Activated CD4-positive, alpha-beta memory T cell treated with anti-CD3 and anti-CD28 coated beads for 36 hours (primary cell): ENCODE results near the gene SNPH. TPM values are rescaled to one million over a fixed set of nuclear protein-coding genes. Genes with fewer than 3 reads are reported as not detected.

Experiments
- CTCF ChIA-PET: fragments of 350-600 bp; sonication (Branson Sonifier 250); formaldehyde crosslinking; loops from one replicate; lab custom pipeline; 2021; ENCODE audit warnings: antibody characterized with exemption, inconsistent platforms; lab: Charles Lee
- POLR2A ChIA-PET: fragments of 350-600 bp; sonication (Branson Sonifier 250); formaldehyde crosslinking; loops from one replicate; lab custom pipeline; 2021; ENCODE audit warnings: antibody characterized with exemption; lab: Charles Lee
- DNase-seq: peaks from one replicate; pipeline ENCODE4 v3.0.0-alpha.2; 2020
- H3K27ac Mint-ChIP-seq: one replicate; pipeline ENCODE4 v1.8.0; 2021; ENCODE audit warnings: mixed read lengths
- H3K27me3 Mint-ChIP-seq: one replicate; pipeline ENCODE4 v1.8.0; 2021; ENCODE audit warnings: mixed read lengths
- H3K36me3 Mint-ChIP-seq: one replicate; pipeline ENCODE4 v1.8.0; 2021; ENCODE audit warnings: mixed read lengths
- H3K4me1 Mint-ChIP-seq: one replicate; pipeline ENCODE4 v1.8.0; 2021; ENCODE audit warnings: low read depth, mixed read lengths
- H3K4me3 Mint-ChIP-seq: one replicate; pipeline ENCODE4 v1.8.0; 2021; ENCODE audit warnings: mild to moderate bottlenecking, mixed read lengths
- H3K9me3 Mint-ChIP-seq: one replicate; pipeline ENCODE4 v1.8.0; 2021; ENCODE audit warnings: mixed read lengths
- intact Hi-C: fragments of 100-400 bp; cut with micrococcal nuclease; formaldehyde crosslinking; loops from one replicate; pipeline ENCODE4 v1.15.1; 2023
- total RNA-seq, 2 experiments: library from RNA; stranded (reverse); gene quantifications; one replicate each; pipeline ENCODE4 v1.2.3, GENCODE V29; 2021

SNPH gene
- total RNA-seq, 2 experiments from 2014 or later, result 3.4 to 4.3 TPM

GRCh38 chr20:1293641-1294379 is 27.7 kb downstream of the SNPH start:
- intact Hi-C loops, result no loop called here
- Mint-ChIP-seq H3K36me3 (no peaks in the 10 kb centered on the region), H3K4me3 (no peak overlapping the region), H3K9me3 (no peaks in the 10 kb centered on the region), H3K27ac (no peak overlapping the region), H3K4me1 (no peaks in the 10 kb centered on the region), H3K27me3 (no peaks in the 10 kb centered on the region)
- CTCF ChIA-PET, result no interaction called here
- POLR2A ChIA-PET, result interaction anchor here (1.0 kb wide), 1 partner anchor 11 kb away, joined by 3 read pairs; no protein-coding TSS in a partner anchor
- no peak for DNase-seq

- POLR2A ChIA-PET, result interaction anchor here (1.0 kb wide), 1 partner anchor 11 kb away, joined by 3 read pairs; no protein-coding TSS in a partner anchor
- Mint-ChIP-seq H3K9me3 (no peaks in the 10 kb centered on the region), H3K36me3 (no peaks in the 10 kb centered on the region), H3K27ac (no peak overlapping the region), H3K4me3 (no peak overlapping the region), H3K4me1 (no peaks in the 10 kb centered on the region), H3K27me3 (no peaks in the 10 kb centered on the region)
- CTCF ChIA-PET, result no interaction called here
- intact Hi-C loops, result no loop called here
- no peak for DNase-seq
These were observed 28.4 kb downstream of the SNPH start for GRCh38 chr20:1294497-1294896.

GRCh38 chr20:1295276-1295930 is 29.3 kb downstream of the SNPH start:
- H3K9me3 Mint-ChIP-seq, result no peaks in the 10 kb centered on the region
- intact Hi-C loops, result no loop called here

GRCh38 chr20:1296117-1296610 is 30.1 kb downstream of the SNPH start:
- H3K9me3 Mint-ChIP-seq, result no peaks in the 10 kb centered on the region
- ChIA-PET POLR2A (no interaction called here), CTCF (no interaction called here)
- DNase-seq, result no peak
- no peaks in the 10 kb centered on the region for H3K36me3 Mint-ChIP-seq
- H3K4me3 Mint-ChIP-seq, result no peak overlapping the region
- peaks cover 13% of the 10 kb centered on the region for H3K4me1 Mint-ChIP-seq
- H3K27ac Mint-ChIP-seq, result no peak overlapping the region
- H3K27me3 Mint-ChIP-seq, result no peaks in the 10 kb centered on the region
- intact Hi-C loops, result no loop called here

More at GRCh38 chr20:1295276-1295930, 29.3 kb downstream of the SNPH start:
- Mint-ChIP-seq H3K27ac (no peak overlapping the region), H3K27me3 (no peaks in the 10 kb centered on the region), H3K36me3 (no peaks in the 10 kb centered on the region), H3K4me1 (peaks cover 6% of the 10 kb centered on the region), H3K4me3 (no peak overlapping the region)
- DNase-seq, result no peak
- ChIA-PET CTCF (no interaction called here), POLR2A (no interaction called here)

GRCh38 chr20:1296922-1297321 is 30.8 kb downstream of the SNPH start:
- no peaks in the 10 kb centered on the region for H3K9me3 Mint-ChIP-seq
- intact Hi-C loops, result no loop called here
- H3K4me3 Mint-ChIP-seq, result no peak overlapping the region
- CTCF ChIA-PET, result no interaction called here
- DNase-seq, result no peak
- H3K36me3 Mint-ChIP-seq, result no peaks in the 10 kb centered on the region
- H3K4me1 Mint-ChIP-seq, result peaks cover 16% of the 10 kb centered on the region
- POLR2A ChIA-PET, result no interaction called here
- H3K27ac Mint-ChIP-seq, result no peak overlapping the region
- H3K27me3 Mint-ChIP-seq, result no peaks in the 10 kb centered on the region

- Mint-ChIP-seq H3K27ac (no peak overlapping the region), H3K36me3 (no peaks in the 10 kb centered on the region), H3K27me3 (no peaks in the 10 kb centered on the region), H3K4me3 (no peak overlapping the region), H3K4me1 (peaks cover 16% of the 10 kb centered on the region), H3K9me3 (no peaks in the 10 kb centered on the region)
- intact Hi-C loops, result no loop called here
- ChIA-PET CTCF (no interaction called here), POLR2A (no interaction called here)
- no peak for DNase-seq
These were observed 31.4 kb downstream of the SNPH start for GRCh38 chr20:1297486-1297885.

DNA sequence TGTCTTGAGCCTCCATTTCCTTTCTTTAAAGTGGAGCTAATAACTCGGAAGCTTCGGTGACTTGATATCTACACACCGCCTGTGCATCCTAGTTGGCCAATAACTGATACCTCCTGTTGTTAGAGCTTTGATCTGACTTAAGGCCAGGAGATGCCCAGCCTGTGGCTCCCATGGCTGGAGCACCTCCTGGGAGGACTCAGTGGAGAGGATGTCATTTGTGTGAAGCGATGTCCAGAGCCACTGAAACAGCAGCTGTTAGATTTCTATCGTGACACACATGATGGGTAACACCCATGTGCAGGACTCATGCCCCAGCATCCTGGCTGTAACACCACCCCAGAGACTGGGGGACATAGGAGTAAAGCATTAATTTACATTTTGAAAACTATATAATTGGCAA is 32.1 kb downstream of the SNPH start:
- intact Hi-C loops, result no loop called here
- ChIA-PET CTCF (interaction anchor here (1.0 to 1.7 kb wide), 2 partner anchors 15 kb away, joined by 3 to 4 read pairs; no protein-coding TSS in a partner anchor), POLR2A (no interaction called here)
- Mint-ChIP-seq H3K9me3 (no peaks in the 10 kb centered on the region), H3K4me1 (peaks cover 16% of the 10 kb centered on the region), H3K27ac (no peak overlapping the region), H3K27me3 (no peaks in the 10 kb centered on the region), H3K36me3 (no peaks in the 10 kb centered on the region), H3K4me3 (no peak overlapping the region)
- DNase-seq, result no peak

DNA sequence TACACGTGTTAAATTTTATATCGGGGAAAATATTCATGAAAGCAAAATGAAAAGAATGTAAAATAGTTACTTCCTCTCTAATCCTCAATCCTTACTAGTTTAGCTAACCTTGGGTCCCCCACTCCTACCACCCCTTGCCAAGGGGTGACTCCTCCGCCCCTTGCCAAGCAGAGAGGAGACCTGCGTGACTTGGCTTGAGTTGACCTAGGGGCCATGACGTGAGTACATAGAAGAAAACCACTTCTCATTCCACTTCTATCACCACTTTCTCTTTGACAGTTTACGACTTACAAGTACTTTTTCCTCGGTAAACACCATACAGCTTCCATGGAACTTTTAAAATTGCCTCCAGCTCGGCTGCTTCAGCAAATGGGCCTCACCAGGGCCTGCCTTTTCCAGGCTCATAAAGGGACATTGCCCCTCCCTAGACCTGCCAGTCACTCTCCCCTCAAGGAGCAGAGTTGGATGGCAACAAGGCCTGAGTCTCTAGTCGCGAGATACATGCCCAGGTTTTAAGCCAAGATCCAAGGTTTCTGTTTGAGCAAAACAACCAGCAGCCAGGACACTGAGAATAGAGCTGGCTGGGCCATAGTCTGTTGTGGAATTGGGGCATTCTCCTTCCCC is 32.9 kb downstream of the SNPH start:
- Mint-ChIP-seq H3K36me3 (no peaks in the 10 kb centered on the region), H3K9me3 (no peaks in the 10 kb centered on the region), H3K4me1 (peaks cover 16% of the 10 kb centered on the region), H3K27ac (no peak overlapping the region), H3K27me3 (no peaks in the 10 kb centered on the region), H3K4me3 (no peak overlapping the region)
- DNase-seq, result no peak
- ChIA-PET CTCF (interaction anchor here (1.0 to 1.7 kb wide), 3 partner anchors 14 to 44 kb away, joined by 3 to 4 read pairs (median 3); no protein-coding TSS in a partner anchor), POLR2A (no interaction called here)
- intact Hi-C loops, result no loop called here

- ChIA-PET CTCF (interaction anchor here (1.0 to 1.9 kb wide), 3 partner anchors 13 to 139 kb away, joined by 3 to 6 read pairs (median 4); no protein-coding TSS in a partner anchor), POLR2A (no interaction called here)
- intact Hi-C loops, result no loop called here
- H3K4me1 Mint-ChIP-seq, result peaks cover 16% of the 10 kb centered on the region
- H3K27ac Mint-ChIP-seq, result no peak overlapping the region
- DNase-seq, result peak; percentile 58
- H3K36me3 Mint-ChIP-seq, result peaks cover under 1% of the 10 kb centered on the region
- H3K4me3 Mint-ChIP-seq, result no peak overlapping the region
- no peaks in the 10 kb centered on the region for H3K9me3 Mint-ChIP-seq
- H3K27me3 Mint-ChIP-seq, result no peaks in the 10 kb centered on the region
These were observed 33.4 kb downstream of the SNPH start for GRCh38 chr20:1299522-1299921.

DNA sequence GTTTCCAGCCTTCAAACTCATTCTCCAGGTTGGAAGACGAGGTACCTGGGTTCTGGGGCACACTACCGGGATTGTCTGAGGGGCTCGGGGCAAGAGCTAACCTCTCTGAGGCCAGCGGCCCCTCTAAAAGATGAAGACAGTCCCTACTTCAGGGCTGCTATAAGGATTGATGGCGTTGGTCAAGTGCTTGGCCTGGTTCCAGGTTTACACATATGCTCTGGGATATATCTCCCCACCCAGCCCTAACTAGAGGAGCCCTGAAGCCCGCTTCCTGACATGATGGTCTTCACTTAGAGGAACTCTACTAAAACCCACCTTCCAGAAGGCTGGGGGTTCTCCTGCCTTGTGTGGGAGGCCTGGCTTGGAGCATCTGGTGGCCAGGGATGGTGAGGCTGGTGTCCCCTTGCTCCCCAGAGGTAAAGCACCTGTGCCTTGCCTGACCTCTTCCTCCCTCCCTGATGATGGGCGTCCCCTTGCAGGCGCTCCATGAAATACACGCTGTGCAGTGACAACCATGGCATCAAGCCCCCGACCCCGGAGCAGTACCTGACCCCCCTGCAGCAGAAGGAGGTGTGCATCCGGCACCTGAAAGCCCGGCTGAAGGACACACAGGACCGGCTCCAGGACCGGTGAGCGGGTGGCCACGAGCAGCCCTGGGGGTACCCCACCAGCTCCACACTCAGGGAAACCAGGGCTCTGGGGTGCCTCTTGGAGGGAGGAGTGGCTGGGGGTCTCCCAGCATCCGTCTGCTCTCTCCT is 34.2 kb downstream of the SNPH start:
- peak overlapping the region; percentile 73 for H3K27ac Mint-ChIP-seq
- intact Hi-C loops, result loop anchor here (2.0 to 10.0 kb wide), 2 partner anchors 33 to 85 kb away; partner anchors contain the start of gene SNPH
- no peak overlapping the region for H3K4me3 Mint-ChIP-seq
- H3K4me1 Mint-ChIP-seq, result peaks cover 16% of the 10 kb centered on the region
- ChIA-PET CTCF (interaction anchor here (0.7 to 2.0 kb wide), 8 partner anchors 12 to 204 kb away, joined by 3 to 8 read pairs (median 6); partner anchors contain the start of gene NSFL1C), POLR2A (interaction anchor here (0.6 kb wide), 1 partner anchor 9 kb away, joined by 3 read pairs; no protein-coding TSS in a partner anchor)
- no peaks in the 10 kb centered on the region for H3K27me3 Mint-ChIP-seq
- peaks cover 3% of the 10 kb centered on the region for H3K36me3 Mint-ChIP-seq
- H3K9me3 Mint-ChIP-seq, result no peaks in the 10 kb centered on the region
- no peak for DNase-seq

DNA sequence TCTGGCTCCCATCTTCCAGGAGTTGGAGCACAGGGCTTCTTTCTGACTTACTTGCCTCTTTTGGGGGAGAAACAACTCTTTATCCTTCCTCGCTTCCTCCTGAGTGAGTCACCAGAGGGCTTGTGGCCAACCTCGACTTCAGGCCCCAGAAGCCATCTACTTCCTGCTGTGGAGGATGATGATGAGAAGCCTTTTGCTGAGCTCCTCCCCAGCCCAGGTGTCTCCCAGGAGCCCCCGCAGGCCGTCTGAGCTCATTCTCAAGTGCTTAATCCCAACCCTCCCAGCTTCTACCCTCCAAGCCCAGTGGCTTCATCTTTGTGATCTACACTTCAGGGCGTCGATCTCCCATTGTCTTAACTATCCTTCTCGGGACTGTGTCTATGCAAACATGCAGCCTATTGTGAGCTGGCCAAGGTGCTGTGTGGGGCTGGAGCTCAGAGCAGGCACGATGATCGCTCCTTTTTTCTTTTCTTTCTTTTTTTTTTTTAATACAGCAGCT is 35.0 kb downstream of the SNPH start:
- peak; percentile 77 for DNase-seq
- CTCF ChIA-PET, result interaction anchor here (0.7 to 2.0 kb wide), 9 partner anchors 11 to 203 kb away, joined by 3 to 8 read pairs (median 5); partner anchors contain the start of gene NSFL1C
- peaks cover 3% of the 10 kb centered on the region for H3K36me3 Mint-ChIP-seq
- H3K27me3 Mint-ChIP-seq, result no peaks in the 10 kb centered on the region
- peak overlapping the region; percentile 14 for H3K4me3 Mint-ChIP-seq
- intact Hi-C loops, result loop anchor here (2.0 to 10.0 kb wide), 2 partner anchors 34 to 86 kb away; partner anchors contain the start of gene SNPH
- peak overlapping the region; percentile 73 for H3K27ac Mint-ChIP-seq
- H3K4me1 Mint-ChIP-seq, result peaks cover 16% of the 10 kb centered on the region
- no peaks in the 10 kb centered on the region for H3K9me3 Mint-ChIP-seq
- POLR2A ChIA-PET, result interaction anchor here (0.6 kb wide), 1 partner anchor 9 kb away, joined by 3 read pairs; no protein-coding TSS in a partner anchor
